GM12878 (cell line): Measurements from ENCODE around the gene GRPEL2. TPM values are rescaled to one million over a fixed set of nuclear protein-coding genes. Genes with fewer than 3 reads are reported as not detected.

ENCODE experiments used
- CHD1 ChIP-seq: IDR thresholded peaks from 2 replicates; pipeline ENCODE4 v1.6.1; 2012; ENCODE audit warnings: low read depth, low read length, improper control_type of control experiment
- E2F8 ChIP-seq: fragments of 450-650 bp; IDR thresholded peaks from 2 replicates; pipeline ENCODE4 v1.6.1; 2018; ENCODE audit warnings: mild to moderate bottlenecking, low read depth, moderate library complexity; ENCODE audit not compliant: partially characterized antibody
- GABPA ChIP-seq: IDR thresholded peaks from 2 replicates; pipeline ENCODE4 v1.6.1; 2014; ENCODE audit warnings: antibody characterized with exemption, low read depth, mild to moderate bottlenecking, inconsistent platforms
- MTA3 ChIP-seq: IDR thresholded peaks from 2 replicates; pipeline ENCODE4 v1.6.1; 2012; ENCODE audit warnings: low read length, inconsistent platforms, borderline replicate concordance
- NR2C1 ChIP-seq: fragments of 450-650 bp; IDR thresholded peaks from 2 replicates; pipeline ENCODE4 v1.6.1; 2017; ENCODE audit warnings: antibody characterized with exemption, mild to moderate bottlenecking, moderate library complexity
- PBX3 ChIP-seq: IDR thresholded peaks from 2 replicates; pipeline ENCODE4 v1.6.1; 2011; ENCODE audit warnings: mild to moderate bottlenecking, low read depth, low read length, moderate library complexity; ENCODE audit not compliant: insufficient replicate concordance
- PKNOX1 ChIP-seq: fragments of 450-650 bp; IDR thresholded peaks from 2 replicates; pipeline ENCODE4 v1.6.1; 2016; ENCODE audit warnings: mild to moderate bottlenecking
- RELA ChIP-seq: fragments of 450-650 bp; IDR thresholded peaks from 2 replicates; pipeline ENCODE4 v1.8.0; 2014; ENCODE audit warnings: borderline replicate concordance; ENCODE audit not compliant: partially characterized antibody
- REST ChIP-seq: IDR thresholded peaks from 2 replicates; pipeline ENCODE4 v1.6.1; 2012; ENCODE audit warnings: mild to moderate bottlenecking, low read depth, low read length
- SMAD5 ChIP-seq: IDR thresholded peaks from 2 replicates; pipeline ENCODE4 v1.6.1; 2016; ENCODE audit warnings: antibody characterized with exemption, low read depth
- ZBED1 ChIP-seq: IDR thresholded peaks from 2 replicates; pipeline ENCODE4 v1.6.1; 2016; ENCODE audit warnings: borderline replicate concordance
- ZBTB11 ChIP-seq: fragments of 450-650 bp; formaldehyde crosslinking; IDR thresholded peaks from 2 replicates; pipeline ENCODE4 v1.5.0; 2022; ENCODE audit warnings: mild to moderate bottlenecking, missing genetic modification characterization
- ZBTB33 ChIP-seq: fragments of 450-650 bp; IDR thresholded peaks from 2 replicates; pipeline ENCODE4 v1.6.1; 2017; ENCODE audit warnings: mild to moderate bottlenecking
- ZNF217 ChIP-seq: fragments of 450-650 bp; IDR thresholded peaks from 2 replicates; pipeline ENCODE4 v1.6.1; 2017; ENCODE audit warnings: antibody characterized with exemption, mild to moderate bottlenecking
- polyA plus RNA-seq, 11 experiments: library from polyadenylated mRNA; depleted of rRNA in 4 of 11; unstranded in 6 of 11; stranded (reverse) in 5 of 11; fragments of >200 nt; fragmentation: Nextera tagmentation in 4 of 11; fragmentation: Illumina TruSeq in 1 of 11; extraction: Ambion mirVana in 4 of 11; extraction: Trizol in 1 of 11; gene quantifications; 1 replicate in 1 of 11; 2 replicates in 10 of 11; pipeline versions ENCODE4 v1.2.1 to v1.2.3, GENCODE V29; 2011 to 2016; ENCODE audit warnings: inconsistent platforms in 2 of 11, missing spikeins in 2 of 11, low read depth in 1 of 11
- total RNA-seq, 4 experiments: library from RNA; depleted of rRNA in 3 of 4; stranded (reverse); fragments of >200 nt in 3 of 4; fragmentation: Illumina TruSeq in 1 of 4; extraction: Trizol in 1 of 4; gene quantifications; 2 replicates each; pipeline versions ENCODE4 v1.2.1 to v1.2.3, GENCODE V29; 2013 to 2021

GRPEL2 gene
- total and polyA plus RNA-seq, 10 of the 15 experiments (the other 5 are each of a cell fraction or from before 2014, with no cell fraction given): 4.4 to 20.2 (median 14.1) TPM

- peak; percentile 51 for TF ChIP-seq PKNOX1
- TF ChIP-seq GABPA: peak; percentile 99
- peak; percentile 85 for TF ChIP-seq ZBTB11 (CRISPR knock-in tag)
- TF ChIP-seq E2F8: peak; percentile 95
- TF ChIP-seq PBX3: no peak
- peak; percentile 71; the same call in 1 of the 2 replicates for TF ChIP-seq ZNF217
- peak; percentile 26; the same call in 1 of the 2 replicates for TF ChIP-seq MTA3
- peak; percentile 89 for TF ChIP-seq SMAD5
- TF ChIP-seq ZBED1: peak; percentile 62; the same call in 1 of the 2 replicates
- TF ChIP-seq REST: no peak
- peak; percentile 14 for TF ChIP-seq RELA
- TF ChIP-seq NR2C1: peak; percentile 77
- TF ChIP-seq CHD1: 0 out of 2 replicates have a peak, but pooled peaks have one; percentile 47
- no peak for TF ChIP-seq ZBTB33
Observed at GRCh38 chr5:149345147-149345891, at the start of gene GRPEL2 (continued).
